NB4 (cell line): ENCODE results near the gene PYROXD2.

Experiments
- CTCF ChIP-seq: IDR thresholded peaks from one replicate; pipeline ENCODE4 v1.5.1; 2012; ENCODE audit warnings: low read depth, low read length
- MYC ChIP-seq: IDR thresholded peaks from 2 replicates; pipeline ENCODE4 v1.6.1; 2011; ENCODE audit warnings: low read depth, low read length
- POLR2A ChIP-seq: IDR thresholded peaks from 2 replicates; pipeline ENCODE4 v1.6.1; 2011; ENCODE audit warnings: mild to moderate bottlenecking; ENCODE audit not compliant: insufficient read length; ENCODE audit errors: extremely low read depth
- TF ChIP-seq, protein P1 (sequence below): IDR thresholded peaks from 2 replicates; pipeline ENCODE4 v1.6.1; 2011; ENCODE audit warnings: low read depth, low read length

DNA sequence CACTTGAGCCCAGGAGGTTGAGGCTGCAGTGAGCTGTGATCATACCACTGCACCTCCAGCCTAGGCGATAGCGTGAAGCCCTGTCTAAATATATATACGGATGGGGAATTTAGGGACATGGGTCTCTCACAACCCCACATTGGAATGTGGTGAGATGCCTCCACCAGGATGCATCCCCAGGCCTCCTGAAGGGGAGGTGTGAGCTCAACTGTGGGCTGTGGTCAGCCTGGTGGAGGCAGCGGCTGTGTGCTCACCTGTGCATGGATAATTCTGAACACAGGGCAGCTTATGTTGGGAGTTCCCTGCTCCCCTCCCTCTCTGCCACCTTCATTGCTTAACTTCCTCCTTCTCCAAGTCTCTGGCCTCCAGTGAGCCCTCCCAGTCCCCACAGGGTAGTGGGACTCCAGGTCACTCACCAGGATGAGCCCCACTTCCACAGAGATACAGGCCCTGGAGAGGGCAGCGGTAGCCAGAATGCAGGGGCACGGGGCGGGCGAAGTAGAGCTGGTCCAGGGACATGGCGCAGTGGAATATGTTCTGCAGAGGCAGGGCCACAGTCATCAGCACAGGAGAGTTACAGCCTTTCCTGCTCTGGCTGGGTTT lies 30.4 kb downstream of the PYROXD2 start:
- no peak for TF ChIP-seq MYC
- no peak for TF ChIP-seq CTCF
- TF ChIP-seq POLR2A: no peak
- TF ChIP-seq, protein P1, sequence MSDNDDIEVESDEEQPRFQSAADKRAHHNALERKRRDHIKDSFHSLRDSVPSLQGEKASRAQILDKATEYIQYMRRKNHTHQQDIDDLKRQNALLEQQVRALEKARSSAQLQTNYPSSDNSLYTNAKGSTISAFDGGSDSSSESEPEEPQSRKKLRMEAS: no peak
